Measurements from ENCODE around the gene RD3L.

RD3L gene

DNA sequence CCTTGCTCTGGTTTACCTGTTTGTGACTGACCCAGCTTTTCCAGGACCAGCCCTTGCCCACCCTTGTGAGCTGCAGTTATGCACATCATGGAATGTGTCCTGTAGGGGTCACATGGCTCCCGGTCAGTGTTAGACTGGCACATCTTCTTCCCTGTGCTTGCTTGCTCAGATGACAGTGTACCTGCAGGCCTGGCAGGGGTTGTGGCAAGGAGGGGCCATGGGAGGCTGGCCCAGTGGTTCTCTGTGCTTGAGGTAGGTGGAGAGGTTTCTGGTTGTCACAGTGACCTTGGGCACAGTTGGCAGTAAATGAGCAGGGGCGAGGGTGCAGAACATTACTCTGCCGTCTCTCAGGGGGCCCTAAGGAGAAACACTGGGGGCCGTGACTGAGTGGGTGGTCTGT is 27.6 kb upstream of the RD3L start:
- TF ChIP-seq, protein P1, sequence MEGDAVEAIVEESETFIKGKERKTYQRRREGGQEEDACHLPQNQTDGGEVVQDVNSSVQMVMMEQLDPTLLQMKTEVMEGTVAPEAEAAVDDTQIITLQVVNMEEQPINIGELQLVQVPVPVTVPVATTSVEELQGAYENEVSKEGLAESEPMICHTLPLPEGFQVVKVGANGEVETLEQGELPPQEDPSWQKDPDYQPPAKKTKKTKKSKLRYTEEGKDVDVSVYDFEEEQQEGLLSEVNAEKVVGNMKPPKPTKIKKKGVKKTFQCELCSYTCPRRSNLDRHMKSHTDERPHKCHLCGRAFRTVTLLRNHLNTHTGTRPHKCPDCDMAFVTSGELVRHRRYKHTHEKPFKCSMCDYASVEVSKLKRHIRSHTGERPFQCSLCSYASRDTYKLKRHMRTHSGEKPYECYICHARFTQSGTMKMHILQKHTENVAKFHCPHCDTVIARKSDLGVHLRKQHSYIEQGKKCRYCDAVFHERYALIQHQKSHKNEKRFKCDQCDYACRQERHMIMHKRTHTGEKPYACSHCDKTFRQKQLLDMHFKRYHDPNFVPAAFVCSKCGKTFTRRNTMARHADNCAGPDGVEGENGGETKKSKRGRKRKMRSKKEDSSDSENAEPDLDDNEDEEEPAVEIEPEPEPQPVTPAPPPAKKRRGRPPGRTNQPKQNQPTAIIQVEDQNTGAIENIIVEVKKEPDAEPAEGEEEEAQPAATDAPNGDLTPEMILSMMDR (IDR thresholded peaks at IDR 0.05; ENCODE audit: extremely low read depth, missing control alignments): no peak
- DNase-seq (ENCODE audit: low spot score): no peak

DNA sequence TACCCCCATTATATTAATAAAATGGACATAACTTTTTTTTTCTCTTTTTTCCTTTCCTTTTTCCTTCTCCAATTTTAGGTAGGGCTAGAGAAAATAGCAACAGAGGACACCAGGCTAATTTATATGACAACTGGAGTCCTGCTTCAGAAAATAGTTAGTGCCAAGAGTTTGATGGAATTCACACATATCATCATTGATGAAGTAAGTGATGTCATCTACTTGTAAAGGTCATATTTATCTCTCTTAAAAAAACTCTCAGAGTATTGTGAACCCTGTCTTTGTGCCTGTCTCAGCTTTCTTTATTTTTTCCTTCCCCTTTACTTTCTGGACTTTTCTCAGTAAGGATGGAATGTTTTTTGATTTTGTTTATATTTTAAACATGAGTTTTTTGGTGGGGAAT is 24.3 kb upstream of the RD3L start:
- TF ChIP-seq, protein P1 (IDR thresholded peaks at IDR 0.05; ENCODE audit: extremely low read depth, missing control alignments): no peak
- no peak for DNase-seq (ENCODE audit: low spot score)

GRCh38 chr14:103961928-103962578 is 19.7 kb upstream of the RD3L start:
- TF ChIP-seq, protein P1 (IDR thresholded peaks at IDR 0.05; ENCODE audit: extremely low read depth, missing control alignments): no peak
- DNase-seq (ENCODE audit: low spot score): no peak

DNA sequence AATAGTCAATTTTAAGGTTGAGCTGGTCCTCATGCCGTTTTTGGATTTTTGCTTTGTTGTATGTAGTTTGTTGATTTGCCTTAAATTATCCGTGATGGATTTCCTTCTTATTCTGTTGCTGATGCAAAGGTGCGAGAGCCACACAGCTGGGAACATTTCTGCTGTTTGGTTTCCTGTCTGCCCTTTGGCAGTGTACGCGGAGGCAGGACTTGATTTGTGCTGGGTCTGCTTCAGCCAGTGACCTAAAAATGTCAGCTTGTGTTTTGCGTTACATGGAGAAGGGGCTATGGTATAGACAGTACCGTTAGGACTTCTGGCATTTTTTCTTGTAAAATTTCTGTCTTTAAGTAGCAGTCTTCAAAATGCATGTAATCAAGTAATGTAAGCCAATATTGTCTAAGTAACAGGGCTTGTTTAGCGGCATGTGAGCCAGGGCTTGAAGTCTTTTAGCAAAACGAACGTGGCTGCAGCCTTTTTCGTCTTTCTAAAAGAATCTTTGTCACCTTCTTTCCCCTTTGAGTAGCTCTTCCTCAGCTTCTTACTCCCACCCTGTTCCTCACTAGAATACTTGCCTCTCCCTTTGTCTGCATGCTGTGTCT is 18.2 kb upstream of the RD3L start:
- TF ChIP-seq, protein P1 (IDR thresholded peaks at IDR 0.05; ENCODE audit: extremely low read depth, missing control alignments): no peak
- DNase-seq (ENCODE audit: low spot score): no peak

DNA sequence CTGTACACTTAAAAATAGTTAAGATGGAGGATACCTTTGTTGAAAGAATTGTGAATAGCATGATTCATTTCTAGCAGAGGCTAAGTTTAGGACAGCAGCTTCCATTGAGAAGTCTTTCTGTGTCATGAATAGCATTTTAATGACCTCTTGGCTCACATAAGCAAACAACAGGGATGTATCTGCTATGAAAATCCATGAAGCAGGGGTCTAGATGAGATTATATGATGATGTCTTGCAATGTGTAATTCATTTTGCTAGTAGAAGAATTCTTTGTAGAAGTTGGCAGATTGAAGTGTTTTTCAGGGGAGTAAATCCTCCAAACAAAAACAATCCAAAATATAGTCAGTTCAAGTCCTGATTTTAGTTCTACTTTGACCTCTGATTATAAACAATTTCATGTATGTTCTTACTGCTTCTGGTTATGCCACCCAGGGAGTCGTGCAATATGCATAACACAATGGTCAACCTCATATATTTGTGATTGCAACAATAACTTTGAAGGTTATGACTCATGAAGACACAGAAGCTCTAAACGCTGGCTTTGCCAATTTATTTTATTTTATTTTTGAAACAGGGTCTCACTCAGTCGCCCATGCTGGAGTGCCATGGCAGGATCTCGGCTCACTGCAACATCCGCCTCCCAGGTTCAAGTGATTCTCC is 6.9 kb upstream of the RD3L start:
- DNase-seq (ENCODE audit: low spot score): no peak
- TF ChIP-seq, protein P1 (IDR thresholded peaks at IDR 0.05; ENCODE audit: extremely low read depth, missing control alignments): no peak

GRCh38 chr14:103948442-103948841 is 6.1 kb upstream of the RD3L start:
- TF ChIP-seq, protein P1 (IDR thresholded peaks at IDR 0.05; ENCODE audit: extremely low read depth, missing control alignments): no peak
- no peak for DNase-seq (ENCODE audit: low spot score)

- TF ChIP-seq, protein P1 (IDR thresholded peaks at IDR 0.05; ENCODE audit: extremely low read depth, missing control alignments): no peak
- DNase-seq (ENCODE audit: low spot score): no peak
These were observed 4.6 kb upstream of the RD3L start for GRCh38 chr14:103946975-103947374.

Measured in GM20000 (cell line).